Keratinocyte (primary cell): Measurements from ENCODE around the gene RAE1. TPM values are rescaled to one million over a fixed set of nuclear protein-coding genes. Genes with fewer than 3 reads are reported as not detected.

Source experiments
- DNase-seq: peaks from one replicate; pipeline ENCODE4 v3.0.0-alpha.2; 2011; ENCODE audit warnings: low read depth, missing footprints, low spot score
- FAIRE-seq: peaks from 2 replicates; lab custom pipeline; 2011; peaks lifted over from hg19 to GRCh38; lab: Jason Lieb, UNC
- H2AFZ ChIP-seq: 2 replicates; pipeline ENCODE4 v1.6.0; 2012; ENCODE audit warnings: low read length, control low read depth, inconsistent platforms; ENCODE audit not compliant: control insufficient read depth
- H3K27ac ChIP-seq: 2 replicates; pipeline ENCODE4 v1.5.1; 2011; ENCODE audit warnings: low read length; ENCODE audit not compliant: control insufficient read depth, insufficient read depth
- H3K27me3 ChIP-seq: 3 replicates; pipeline ENCODE4 v1.6.0; 2011; ENCODE audit warnings: low read length; ENCODE audit not compliant: control insufficient read depth, insufficient read depth; ENCODE audit errors: extremely low read depth
- H3K36me3 ChIP-seq, 2 experiments: 2 replicates in 1 of 2; 3 replicates in 1 of 2; pipeline ENCODE4 v1.5.1; 2011; ENCODE audit warnings: low read length in 2 of 2, mild to moderate bottlenecking in 1 of 2; ENCODE audit not compliant: control insufficient read depth in 2 of 2, insufficient read depth in 2 of 2; ENCODE audit errors: extremely low read depth in 1 of 2
- H3K4me1 ChIP-seq: 3 replicates; pipeline ENCODE4 v1.5.1; 2011; ENCODE audit warnings: low read length; ENCODE audit not compliant: control insufficient read depth, insufficient read depth; ENCODE audit errors: extremely low read depth
- H3K4me2 ChIP-seq: 3 replicates; pipeline ENCODE4 v1.6.0; 2011; ENCODE audit warnings: low read depth, low read length; ENCODE audit not compliant: control insufficient read depth, insufficient read depth; ENCODE audit errors: extremely low read depth
- H3K4me3 ChIP-seq, 3 experiments: fragments of 200-600 bp in 1 of 3; sonication (generic) in 1 of 3; 2 replicates in 2 of 3; 3 replicates in 1 of 3; pipeline ENCODE4 v1.5.1; 2011 to 2016; ENCODE audit warnings: low read length in 3 of 3, mild to moderate bottlenecking in 3 of 3, control low read depth in 2 of 3, inconsistent platforms in 1 of 3, low read depth in 1 of 3, mixed read lengths in 1 of 3, mixed run types in 1 of 3, moderate library complexity in 1 of 3; ENCODE audit not compliant: control insufficient read depth in 2 of 3, insufficient read depth in 2 of 3; ENCODE audit errors: extremely low read depth in 1 of 3
- H3K79me2 ChIP-seq: 2 replicates; pipeline ENCODE4 v1.6.0; 2012; ENCODE audit warnings: low read length; ENCODE audit not compliant: control insufficient read depth, insufficient read depth
- H3K9ac ChIP-seq: 3 replicates; pipeline ENCODE4 v1.6.0; 2011; ENCODE audit warnings: low read length; ENCODE audit not compliant: control insufficient read depth, insufficient read depth; ENCODE audit errors: extremely low read depth
- H3K9me1 ChIP-seq: 3 replicates; pipeline ENCODE4 v1.6.0; 2011; ENCODE audit warnings: low read length; ENCODE audit not compliant: control insufficient read depth, insufficient read depth; ENCODE audit errors: extremely low read depth
- H3K9me3 ChIP-seq: 2 replicates; pipeline ENCODE4 v1.5.1; 2012; ENCODE audit warnings: low read depth, low read length; ENCODE audit not compliant: control insufficient read depth
- H4K20me1 ChIP-seq: 3 replicates; pipeline ENCODE4 v1.6.0; 2011; ENCODE audit warnings: low read length; ENCODE audit not compliant: control insufficient read depth, insufficient read depth; ENCODE audit errors: extremely low read depth
- CTCF ChIP-seq, 3 experiments: IDR thresholded peaks in 1 of 3; conservative IDR thresholded peaks in 1 of 3; optimal IDR thresholded peaks in 1 of 3; 2 replicates in 2 of 3; 3 replicates in 1 of 3; pipeline versions ENCODE3 to v1.5.1; 2011; ENCODE audit warnings: low read length in 3 of 3, mild to moderate bottlenecking in 3 of 3, moderate library complexity in 2 of 3, control low read depth in 1 of 3, inconsistent platforms in 1 of 3; ENCODE audit not compliant: insufficient read depth in 2 of 3; ENCODE audit errors: extremely low read depth in 1 of 3
- EZH2 ChIP-seq: IDR thresholded peaks from one replicate; pipeline ENCODE4 v1.6.1; 2012; ENCODE audit warnings: inconsistent platforms, mild to moderate bottlenecking, low read length, moderate library complexity
- dilution Hi-C: fragments of 300-500 bp; cut with MboI; formaldehyde crosslinking; loops from one replicate; pipeline ENCODE4 v1.7.0; 2020; ENCODE audit warnings: low sequenced_read_pairs; ENCODE audit not compliant: extremely low pct_ligation_motif_present
- polyA plus RNA-seq, 5 experiments: library from polyadenylated mRNA; depleted of rRNA in 3 of 5; stranded (reverse) in 3 of 5; stranded (forward) in 1 of 5; unstranded in 1 of 5; fragments of >200 nt; gene quantifications; 1 replicate in 1 of 5; 2 replicates in 3 of 5; 3 replicates in 1 of 5; pipeline versions ENCODE4 v1.2.1 to v1.2.3, GENCODE V29; 2011 to 2012; ENCODE audit warnings: missing spikeins in 2 of 5, low read depth in 1 of 5, low replicate concordance in 1 of 5

RAE1 gene
- polyA plus RNA-seq, 1 donor (not counting 4 experiments of a cell fraction or from before 2014, with no cell fraction given): 32.4 TPM

- dilution Hi-C loops: no loop called here
- Histone ChIP-seq H3K9me1 (no peaks in the 10 kb centered on the region), H3K27me3 (no peaks in the 10 kb centered on the region), H4K20me1 (no peaks in the 10 kb centered on the region), H3K79me2 (no peaks in the 10 kb centered on the region), H3K4me1 (no peaks in the 10 kb centered on the region), H3K36me3 (peaks cover 47 to 63% of the 10 kb centered on the region in 2 experiments), H3K4me3 (no peak overlapping the region), H3K9ac (no peak overlapping the region), H3K27ac (no peak overlapping the region), H2AFZ (no peak overlapping the region), H3K9me3 (no peaks in the 10 kb centered on the region), H3K4me2 (no peak overlapping the region)
- no peak for DNase-seq
- no peak for FAIRE-seq
- no peak for TF ChIP-seq EZH2
Observed at GRCh38 chr20:57371363-57371762, 20.3 kb downstream of the RAE1 start.

GRCh38 chr20:57372157-57372556 is 21.1 kb downstream of the RAE1 start:
- Histone ChIP-seq H4K20me1 (no peaks in the 10 kb centered on the region), H3K27ac (no peak overlapping the region), H3K9ac (no peak overlapping the region), H3K4me1 (no peaks in the 10 kb centered on the region), H3K9me1 (no peaks in the 10 kb centered on the region), H3K27me3 (no peaks in the 10 kb centered on the region), H3K36me3 (peaks cover 44 to 59% of the 10 kb centered on the region in 2 experiments), H3K9me3 (no peaks in the 10 kb centered on the region), H3K79me2 (no peaks in the 10 kb centered on the region), H3K4me3 (no peak overlapping the region), H2AFZ (no peak overlapping the region), H3K4me2 (no peak overlapping the region)
- no peak for TF ChIP-seq EZH2
- DNase-seq (no peak), FAIRE-seq (no peak)
- dilution Hi-C loops: no loop called here

GRCh38 chr20:57372581-57373350 is 21.7 kb downstream of the RAE1 start:
- Histone ChIP-seq H3K4me1 (no peaks in the 10 kb centered on the region), H3K9me3 (no peaks in the 10 kb centered on the region), H3K9ac (no peak overlapping the region), H3K36me3 (peaks cover 47 to 56% of the 10 kb centered on the region in 2 experiments), H3K27ac (no peak overlapping the region), H3K4me2 (no peak overlapping the region), H2AFZ (no peak overlapping the region), H3K9me1 (no peaks in the 10 kb centered on the region), H3K79me2 (no peaks in the 10 kb centered on the region), H4K20me1 (no peaks in the 10 kb centered on the region), H3K4me3 (no peak overlapping the region), H3K27me3 (no peaks in the 10 kb centered on the region)
- DNase-seq (no peak), FAIRE-seq (no peak)
- dilution Hi-C loops: no loop called here
- no peak for TF ChIP-seq CTCF (optimal IDR thresholded peaks at IDR 0.05 in 1 of 3, IDR thresholded peaks at IDR 0.05 in 1 of 3, conservative IDR thresholded peaks at IDR 0.05 in 1 of 3; ENCODE audit: extremely low read depth in 1 of 3, insufficient read depth in 2 of 3, low read length in 3 of 3)
- no peak for TF ChIP-seq EZH2
